Stimulated activated effector memory CD8-positive, alpha-beta T cell treated with anti-CD3 and anti-CD28 coated beads, Interleukin-12 subunit alpha, Interleukin-12 subunit beta, amount 100 ng/mL, for 72 hours (primary cell): Measurements from ENCODE around the gene SUGCT.
"Not testable (repeated sequence)": the region's sequence is repeated elsewhere in the genome, so short reads cannot be mapped to it uniquely, and the experiment has no call there.

Experiments
- ATAC-seq: fragments of 150-1000 bp; cut with Tn5 transposase; 2 replicates; pipeline ENCODE4 v1.10.0; 2021
- DNase-seq, 2 donors: peaks; one replicate each; pipeline ENCODE4 v3.0.0; 2021 to 2022; ENCODE audit warnings: low spot score in 2 of 2
- H3K27ac Mint-ChIP-seq: one replicate; pipeline ENCODE4 v1.8.0; 2022; ENCODE audit warnings: mild to moderate bottlenecking, mixed read lengths
- H3K36me3 Mint-ChIP-seq: one replicate; pipeline ENCODE4 v1.8.0; 2022; ENCODE audit warnings: mild to moderate bottlenecking, mixed read lengths
- H3K4me1 Mint-ChIP-seq: one replicate; pipeline ENCODE4 v1.8.0; 2022; ENCODE audit warnings: mixed read lengths
- H3K4me3 Mint-ChIP-seq: one replicate; pipeline ENCODE4 v1.8.0; 2022; ENCODE audit warnings: mild to moderate bottlenecking, mixed read lengths
- H3K9me3 Mint-ChIP-seq: one replicate; pipeline ENCODE4 v1.8.0; 2022; ENCODE audit warnings: mixed read lengths

SUGCT gene

GRCh38 chr7:40623863-40624262 is 489.1 kb downstream of the SUGCT start:
- Mint-ChIP-seq H3K4me1 (no peaks in the 10 kb centered on the region), H3K27ac (no peak overlapping the region), H3K9me3 (peaks cover 26% of the 10 kb centered on the region), H3K4me3 (no peak overlapping the region), H3K36me3 (no peaks in the 10 kb centered on the region)
- ATAC-seq (no peak), DNase-seq (no peak)

- DNase-seq, H3K4me3 Mint-ChIP-seq, ATAC-seq, H3K27ac Mint-ChIP-seq, H3K36me3 Mint-ChIP-seq, H3K4me1 Mint-ChIP-seq: not testable (repeated sequence)
- peaks cover 21% of the 10 kb centered on the region for H3K9me3 Mint-ChIP-seq
These were observed 492.6 kb downstream of the SUGCT start for GRCh38 chr7:40627361-40627760.

- Mint-ChIP-seq H3K9me3 (peaks cover 15% of the 10 kb centered on the region), H3K4me3 (no peak overlapping the region), H3K4me1 (no peaks in the 10 kb centered on the region), H3K36me3 (no peaks in the 10 kb centered on the region), H3K27ac (no peak overlapping the region)
- ATAC-seq (no peak), DNase-seq (no peak)
These were observed 495.1 kb downstream of the SUGCT start for GRCh38 chr7:40629891-40630290.

- H3K4me1 Mint-ChIP-seq: no peaks in the 10 kb centered on the region
- H3K27ac Mint-ChIP-seq: no peak overlapping the region
- no peak for DNase-seq
- H3K36me3 Mint-ChIP-seq: no peaks in the 10 kb centered on the region
- no peak for ATAC-seq
- H3K9me3 Mint-ChIP-seq: peaks cover 4% of the 10 kb centered on the region
- H3K4me3 Mint-ChIP-seq: no peak overlapping the region
These were observed 499.3 kb downstream of the SUGCT start for GRCh38 chr7:40634118-40634517.

DNA sequence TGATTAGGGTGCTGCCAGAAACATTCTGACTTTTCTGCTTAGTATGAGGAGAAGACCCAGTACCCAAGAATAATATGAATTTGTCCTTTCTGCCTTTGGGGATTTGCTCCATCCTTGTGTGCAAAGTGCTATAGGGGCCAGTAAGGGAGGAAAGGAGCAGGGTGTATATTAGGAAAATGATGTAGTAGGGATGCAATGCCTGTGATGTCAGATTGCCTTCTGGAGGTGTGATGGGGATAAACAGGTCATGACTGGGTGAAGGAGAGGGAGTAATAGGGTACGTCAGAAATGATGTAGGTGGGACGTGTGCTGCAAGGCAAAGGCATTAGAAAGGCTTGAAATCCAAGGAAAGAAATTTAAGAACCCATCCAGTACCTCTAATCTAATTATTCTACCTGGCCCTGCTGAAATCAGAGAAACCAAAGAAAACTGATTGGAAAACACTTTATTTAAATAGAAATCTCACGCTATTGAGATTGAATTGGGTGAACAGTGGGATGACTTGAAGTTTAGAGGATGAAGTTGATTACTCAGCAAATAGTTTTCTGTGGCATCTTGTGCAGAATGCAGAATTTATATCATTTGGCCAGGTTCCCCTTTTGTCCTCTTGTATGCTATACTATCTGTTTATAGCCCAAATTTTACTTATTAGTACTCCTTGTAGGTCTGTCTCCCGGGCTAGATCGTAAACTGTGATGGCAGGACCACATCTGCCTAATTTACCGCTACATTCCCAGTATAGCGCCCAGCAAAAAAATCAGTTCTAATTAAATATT is 503.9 kb downstream of the SUGCT start:
- Mint-ChIP-seq H3K9me3 (peaks cover 7% of the 10 kb centered on the region), H3K27ac (no peak overlapping the region), H3K4me3 (no peak overlapping the region), H3K36me3 (no peaks in the 10 kb centered on the region), H3K4me1 (no peaks in the 10 kb centered on the region)
- DNase-seq: no peak
- ATAC-seq: no peak

DNA sequence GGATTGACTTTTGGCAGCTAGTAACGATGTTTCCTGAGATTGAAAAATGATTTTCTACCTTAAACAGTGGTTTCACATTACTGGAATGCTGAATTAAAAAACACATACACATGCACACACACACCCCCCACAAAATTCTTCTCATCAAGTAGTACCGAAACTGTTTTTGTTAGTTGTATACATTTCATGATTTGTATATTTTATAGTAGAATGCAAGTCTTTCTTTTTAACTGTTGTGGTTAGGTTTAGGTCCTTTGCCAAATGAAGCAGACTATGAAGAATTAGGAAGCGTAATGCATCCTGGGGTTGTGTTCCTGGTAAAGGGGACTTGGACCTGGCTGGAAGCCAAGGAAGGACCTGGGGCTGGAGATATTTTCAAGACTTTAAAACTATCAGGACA is 505.8 kb downstream of the SUGCT start:
- no peak for DNase-seq

DNA sequence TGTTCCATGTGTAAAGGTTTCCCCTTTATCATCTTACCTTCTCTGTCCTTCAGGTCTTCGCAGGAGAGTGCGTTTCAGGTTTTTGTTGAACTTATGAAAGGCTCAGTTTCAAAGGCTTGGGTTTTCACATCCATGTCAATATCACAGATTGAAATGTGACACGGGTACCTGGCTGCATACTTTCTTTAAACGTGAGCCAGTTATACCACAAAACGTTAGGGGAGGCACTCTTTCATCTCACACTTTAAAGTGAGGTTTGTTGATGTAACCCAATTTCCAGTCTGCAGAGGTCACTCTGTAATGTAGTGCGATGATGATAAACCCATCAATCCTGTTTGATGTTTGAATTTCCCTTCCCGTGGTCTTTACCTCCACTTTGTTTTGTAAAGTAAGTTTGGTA is 506.9 kb downstream of the SUGCT start:
- ATAC-seq (no peak), DNase-seq (no peak)
- Mint-ChIP-seq H3K36me3 (no peaks in the 10 kb centered on the region), H3K4me3 (no peak overlapping the region), H3K27ac (no peak overlapping the region), H3K9me3 (peaks cover 19% of the 10 kb centered on the region), H3K4me1 (peaks cover 5% of the 10 kb centered on the region)

More for the DNA sequence above, 505.8 kb downstream of the SUGCT start:
- Mint-ChIP-seq H3K36me3 (no peaks in the 10 kb centered on the region), H3K4me3 (no peak overlapping the region), H3K27ac (no peak overlapping the region), H3K9me3 (peaks cover 10% of the 10 kb centered on the region), H3K4me1 (peaks cover 5% of the 10 kb centered on the region)
- ATAC-seq: no peak

DNA sequence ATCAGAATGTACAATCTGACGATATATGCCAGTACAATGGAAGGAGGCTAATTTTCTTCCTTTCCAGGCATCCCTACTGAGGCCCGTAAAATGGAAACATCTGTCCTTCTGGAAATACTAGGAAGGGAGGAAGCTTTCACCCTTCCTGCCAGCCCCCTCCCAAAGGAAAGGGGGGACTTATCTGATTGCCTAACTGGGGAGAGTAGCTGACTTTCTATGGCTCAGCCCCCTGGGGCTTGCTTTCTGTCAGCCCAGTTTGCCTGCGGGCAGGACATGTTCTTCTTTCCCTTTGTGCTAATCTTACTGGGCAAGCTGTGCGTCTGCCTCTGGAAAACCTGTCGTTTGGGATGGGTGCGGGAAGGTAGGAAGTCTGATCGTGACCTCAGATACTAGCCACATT is 508.9 kb downstream of the SUGCT start:
- Mint-ChIP-seq H3K4me3 (no peak overlapping the region), H3K4me1 (peaks cover 5% of the 10 kb centered on the region), H3K27ac (no peak overlapping the region), H3K36me3 (no peaks in the 10 kb centered on the region), H3K9me3 (peaks cover 20% of the 10 kb centered on the region)
- ATAC-seq (no peak), DNase-seq (no peak)

GRCh38 chr7:40644454-40645188 is 509.8 kb downstream of the SUGCT start:
- peaks cover 20% of the 10 kb centered on the region for H3K9me3 Mint-ChIP-seq
- H3K4me3 Mint-ChIP-seq: no peak overlapping the region
- H3K36me3 Mint-ChIP-seq: no peaks in the 10 kb centered on the region
- peaks cover 5% of the 10 kb centered on the region for H3K4me1 Mint-ChIP-seq
- no peak overlapping the region for H3K27ac Mint-ChIP-seq
- peak; percentile 11 for ATAC-seq
- no peak for DNase-seq

GRCh38 chr7:40645197-40645596 is 510.4 kb downstream of the SUGCT start:
- no peaks in the 10 kb centered on the region for H3K36me3 Mint-ChIP-seq
- peaks cover 23% of the 10 kb centered on the region for H3K9me3 Mint-ChIP-seq
- H3K27ac Mint-ChIP-seq: no peak overlapping the region
- ATAC-seq: no peak
- no peak for DNase-seq
- H3K4me1 Mint-ChIP-seq: peaks cover 5% of the 10 kb centered on the region
- no peak overlapping the region for H3K4me3 Mint-ChIP-seq

DNA sequence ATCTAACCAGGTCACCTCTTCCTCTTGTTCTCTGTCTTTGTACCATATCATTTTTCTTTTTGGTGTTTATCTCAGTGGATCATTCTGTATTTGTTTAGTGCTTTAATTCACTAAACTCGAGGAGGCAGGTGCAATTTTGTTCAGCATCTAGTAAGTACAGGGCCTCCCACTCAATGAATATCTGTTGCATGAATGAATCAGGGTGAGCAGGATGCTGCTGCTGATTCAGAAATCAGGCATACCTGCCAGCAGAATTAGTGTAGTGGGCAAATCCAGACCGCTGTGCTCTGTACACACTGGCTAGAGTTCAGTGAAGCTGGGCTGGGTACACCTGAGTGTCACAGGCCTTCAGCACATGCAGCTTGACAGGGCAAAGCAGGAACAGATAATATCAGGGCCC is 511.9 kb downstream of the SUGCT start:
- Mint-ChIP-seq H3K4me1 (peaks cover 5% of the 10 kb centered on the region), H3K27ac (no peak overlapping the region), H3K36me3 (no peaks in the 10 kb centered on the region), H3K9me3 (peaks cover 29% of the 10 kb centered on the region), H3K4me3 (no peak overlapping the region)
- DNase-seq (no peak), ATAC-seq (no peak)

DNA sequence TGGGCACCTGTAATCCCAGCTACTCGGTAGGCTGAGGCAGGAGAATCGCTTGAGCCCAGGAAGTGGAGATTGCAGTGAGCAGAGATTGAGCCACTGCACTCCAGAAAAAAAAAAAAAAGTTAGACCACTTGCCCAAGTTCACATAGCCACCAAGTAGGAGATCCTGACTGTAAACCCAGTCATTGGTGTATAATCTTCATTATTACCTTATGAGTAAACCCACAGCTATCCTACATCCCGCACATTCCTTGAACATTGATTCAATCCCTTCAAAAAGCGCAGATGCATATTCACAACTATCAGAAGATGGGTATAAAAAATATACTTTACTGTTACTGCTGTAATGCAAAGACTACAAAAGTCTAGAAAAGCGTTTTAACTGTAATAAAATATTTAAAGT is 512.9 kb downstream of the SUGCT start:
- Mint-ChIP-seq H3K9me3 (peaks cover 27% of the 10 kb centered on the region), H3K4me3 (no peak overlapping the region), H3K4me1 (peaks cover 5% of the 10 kb centered on the region), H3K27ac (no peak overlapping the region), H3K36me3 (no peaks in the 10 kb centered on the region)
- DNase-seq (no peak), ATAC-seq (no peak)

DNA sequence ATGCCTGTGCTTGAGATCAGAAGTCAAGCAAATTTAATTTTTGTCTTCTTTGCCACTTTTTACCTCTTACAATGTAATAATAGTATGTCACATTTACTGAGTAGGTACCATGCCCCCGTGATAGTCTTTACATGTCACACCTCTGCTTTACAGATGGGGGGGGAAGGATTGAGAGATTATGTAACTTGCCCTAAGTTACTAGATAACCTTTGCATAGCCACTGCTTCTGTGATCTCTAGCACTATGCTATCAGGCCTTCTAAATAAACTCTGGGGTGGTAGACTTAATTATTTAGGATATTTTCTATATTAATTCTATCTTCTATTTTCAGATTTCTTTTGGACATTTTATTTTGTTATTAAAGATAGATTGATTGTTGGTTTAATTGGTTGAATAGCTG is 514.4 kb downstream of the SUGCT start:
- Mint-ChIP-seq H3K36me3 (no peaks in the 10 kb centered on the region), H3K9me3 (peaks cover 34% of the 10 kb centered on the region), H3K4me1 (peaks cover 5% of the 10 kb centered on the region), H3K27ac (no peak overlapping the region), H3K4me3 (no peak overlapping the region)
- ATAC-seq (no peak), DNase-seq (no peak)

- H3K9me3 Mint-ChIP-seq: peaks cover 32% of the 10 kb centered on the region
- not testable (repeated sequence) for DNase-seq, H3K27ac Mint-ChIP-seq, H3K4me3 Mint-ChIP-seq, H3K4me1 Mint-ChIP-seq, H3K36me3 Mint-ChIP-seq, ATAC-seq
These were observed 516.1 kb downstream of the SUGCT start for GRCh38 chr7:40650903-40651302.

- H3K36me3 Mint-ChIP-seq: no peaks in the 10 kb centered on the region
- H3K27ac Mint-ChIP-seq: no peak overlapping the region
- no peaks in the 10 kb centered on the region for H3K4me1 Mint-ChIP-seq
- ATAC-seq: no peak
- peaks cover 24% of the 10 kb centered on the region for H3K9me3 Mint-ChIP-seq
- no peak overlapping the region for H3K4me3 Mint-ChIP-seq
- DNase-seq: no peak
These were observed 519.4 kb downstream of the SUGCT start for GRCh38 chr7:40654171-40654570.

DNA sequence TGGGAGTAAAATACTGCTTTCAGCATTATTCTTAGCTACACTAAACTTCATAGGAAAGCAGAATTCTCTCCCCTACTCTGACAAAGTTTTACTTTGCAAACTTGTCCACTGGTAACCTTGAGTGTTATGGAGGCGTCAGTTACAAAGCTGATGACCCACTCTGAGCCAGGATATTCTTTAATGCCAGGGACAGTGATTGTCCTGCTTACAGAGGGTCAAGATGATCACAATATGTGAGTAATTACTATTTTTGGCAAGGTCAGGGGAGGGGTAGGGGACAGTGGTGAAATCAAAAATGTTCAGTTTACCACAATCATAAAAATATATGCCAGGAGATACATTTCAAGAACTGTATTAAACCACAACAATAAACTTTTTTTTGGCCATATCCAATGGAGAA is 520.6 kb downstream of the SUGCT start:
- Mint-ChIP-seq H3K36me3 (no peaks in the 10 kb centered on the region), H3K27ac (no peak overlapping the region), H3K4me3 (no peak overlapping the region), H3K9me3 (peaks cover 25% of the 10 kb centered on the region), H3K4me1 (no peaks in the 10 kb centered on the region)
- no peak for ATAC-seq
- DNase-seq: no peak
